AG09309 (cell line): ENCODE measurements around the gene KCNN2.

Source experiments
- DNase-seq: peaks from one replicate; pipeline ENCODE4 v3.0.0-alpha.2; 2010; ENCODE audit warnings: low read depth
- H3K4me3 ChIP-seq: 2 replicates; pipeline ENCODE4 v1.5.1; 2011; ENCODE audit warnings: mild to moderate bottlenecking, low read depth, low read length, moderate library complexity; ENCODE audit not compliant: control insufficient read depth
- TF ChIP-seq, protein P1 (sequence below): IDR thresholded peaks from 2 replicates; pipeline ENCODE4 v1.5.1; 2011; ENCODE audit warnings: mild to moderate bottlenecking, low read depth, low read length, inconsistent platforms; ENCODE audit not compliant: insufficient read depth, control insufficient read depth; ENCODE audit errors: missing control alignments

The KCNN2 gene

DNA sequence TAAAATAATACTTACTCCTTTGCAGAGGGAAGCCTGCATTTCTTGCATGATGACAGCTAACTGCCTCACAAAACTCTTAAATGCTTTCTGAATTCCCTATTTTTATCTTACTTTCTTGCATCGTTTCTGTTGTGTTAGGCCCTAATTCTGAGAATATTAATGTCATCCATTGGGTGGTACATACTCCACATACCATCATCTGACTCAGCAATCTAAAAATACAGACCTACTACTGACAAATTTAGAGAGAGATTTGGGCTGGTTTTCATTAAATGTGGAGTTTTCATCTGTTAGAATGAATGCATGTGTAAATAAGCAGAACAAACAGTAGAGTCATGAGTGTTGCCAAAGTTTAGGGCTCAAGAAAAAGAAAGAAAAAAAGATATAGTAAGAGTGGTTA is 26.5 kb upstream of the KCNN2 start:
- DNase-seq = no peak
- H3K4me3 ChIP-seq = no peak overlapping the region
- TF ChIP-seq, protein P1, sequence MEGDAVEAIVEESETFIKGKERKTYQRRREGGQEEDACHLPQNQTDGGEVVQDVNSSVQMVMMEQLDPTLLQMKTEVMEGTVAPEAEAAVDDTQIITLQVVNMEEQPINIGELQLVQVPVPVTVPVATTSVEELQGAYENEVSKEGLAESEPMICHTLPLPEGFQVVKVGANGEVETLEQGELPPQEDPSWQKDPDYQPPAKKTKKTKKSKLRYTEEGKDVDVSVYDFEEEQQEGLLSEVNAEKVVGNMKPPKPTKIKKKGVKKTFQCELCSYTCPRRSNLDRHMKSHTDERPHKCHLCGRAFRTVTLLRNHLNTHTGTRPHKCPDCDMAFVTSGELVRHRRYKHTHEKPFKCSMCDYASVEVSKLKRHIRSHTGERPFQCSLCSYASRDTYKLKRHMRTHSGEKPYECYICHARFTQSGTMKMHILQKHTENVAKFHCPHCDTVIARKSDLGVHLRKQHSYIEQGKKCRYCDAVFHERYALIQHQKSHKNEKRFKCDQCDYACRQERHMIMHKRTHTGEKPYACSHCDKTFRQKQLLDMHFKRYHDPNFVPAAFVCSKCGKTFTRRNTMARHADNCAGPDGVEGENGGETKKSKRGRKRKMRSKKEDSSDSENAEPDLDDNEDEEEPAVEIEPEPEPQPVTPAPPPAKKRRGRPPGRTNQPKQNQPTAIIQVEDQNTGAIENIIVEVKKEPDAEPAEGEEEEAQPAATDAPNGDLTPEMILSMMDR = no peak

DNA sequence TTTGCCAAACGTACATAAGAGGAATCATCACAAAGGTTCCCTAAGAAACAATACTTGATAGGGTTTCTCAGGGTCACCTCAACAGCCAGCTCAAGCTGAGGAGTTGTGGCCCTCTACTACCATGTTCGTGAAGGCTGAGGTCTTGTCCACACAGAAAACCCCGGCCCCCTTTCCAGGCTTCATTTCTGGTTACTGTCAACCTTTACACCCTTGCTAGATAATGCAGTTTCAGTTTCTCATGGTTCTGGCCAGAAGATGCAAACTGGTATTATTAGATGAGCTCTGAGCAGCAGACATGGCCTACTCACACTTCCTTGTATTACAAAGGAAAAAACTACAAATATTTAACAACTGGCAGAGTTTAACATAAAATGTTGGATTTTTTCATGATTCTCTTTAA is 22.8 kb upstream of the KCNN2 start:
- H3K4me3 ChIP-seq = no peak overlapping the region
- no peak for DNase-seq
- TF ChIP-seq, protein P1 = no peak

DNA sequence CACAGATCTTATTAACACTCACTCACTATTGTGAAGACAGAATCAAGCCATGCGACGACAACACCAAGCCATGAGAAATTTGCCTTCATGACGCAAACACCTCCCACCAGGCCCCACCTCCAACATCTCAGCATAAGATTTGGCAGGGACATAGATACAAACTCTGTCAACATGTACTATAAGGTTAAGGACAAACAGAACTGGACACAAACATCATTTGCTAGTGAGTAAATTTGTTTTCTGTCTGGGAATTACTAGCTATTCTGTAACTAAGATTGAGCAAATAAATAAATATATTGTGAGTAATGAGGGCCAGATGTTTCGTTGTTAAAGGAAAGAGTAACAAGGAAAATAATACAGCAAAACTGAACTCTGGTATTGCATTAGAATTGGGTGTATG is 15.7 kb upstream of the KCNN2 start:
- no peak for DNase-seq
- TF ChIP-seq, protein P1 = no peak
- H3K4me3 ChIP-seq = no peak overlapping the region

GRCh38 chr5:114355086-114355830 is 6.6 kb upstream of the KCNN2 start:
- H3K4me3 ChIP-seq = no peak overlapping the region
- no peak for DNase-seq
- TF ChIP-seq, protein P1 = no peak

DNA sequence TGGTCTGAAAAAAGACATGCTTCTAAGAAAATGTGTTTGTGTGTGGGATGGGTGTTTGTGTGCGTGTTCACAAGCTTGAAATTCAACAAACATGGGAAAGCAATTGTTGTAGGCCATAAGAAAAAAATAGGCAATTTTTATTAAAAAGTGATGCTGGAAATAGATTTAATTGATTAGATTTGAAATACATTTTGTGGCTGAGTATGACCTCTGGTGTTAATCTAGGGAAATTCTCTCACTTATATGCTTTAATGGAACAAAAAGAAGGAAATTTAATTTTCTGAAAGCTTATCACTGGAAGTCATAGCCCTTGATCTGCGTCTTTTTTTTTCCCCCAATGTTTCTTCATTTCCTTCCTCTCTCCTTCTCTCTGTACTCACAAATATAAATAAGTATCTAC is 3.5 kb upstream of the KCNN2 start:
- DNase-seq = no peak
- TF ChIP-seq, protein P1 = no peak
- H3K4me3 ChIP-seq = no peak overlapping the region

DNA sequence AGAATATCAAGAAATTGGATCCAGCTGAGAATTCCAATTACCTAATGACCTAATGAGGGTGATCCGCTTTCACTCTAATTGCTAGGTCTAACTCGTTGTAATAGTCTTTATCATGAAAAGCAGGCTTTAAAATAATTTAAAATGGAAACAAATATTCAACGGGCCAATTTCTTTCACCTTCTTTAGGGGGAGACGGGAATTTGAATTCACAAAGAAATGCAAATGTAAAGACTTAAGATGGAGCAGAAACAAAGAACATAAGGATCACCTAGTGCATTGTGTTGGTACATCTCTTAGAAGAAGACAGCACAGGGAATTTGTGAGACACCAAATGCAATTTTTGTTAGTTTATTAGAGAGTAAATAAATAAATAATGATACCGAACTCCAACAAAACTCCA is 1.5 kb upstream of the KCNN2 start:
- no peak overlapping the region for H3K4me3 ChIP-seq
- no peak for DNase-seq
- TF ChIP-seq, protein P1 = no peak
